ENCODE results near the gene TTC39B.

TTC39B gene

DNA sequence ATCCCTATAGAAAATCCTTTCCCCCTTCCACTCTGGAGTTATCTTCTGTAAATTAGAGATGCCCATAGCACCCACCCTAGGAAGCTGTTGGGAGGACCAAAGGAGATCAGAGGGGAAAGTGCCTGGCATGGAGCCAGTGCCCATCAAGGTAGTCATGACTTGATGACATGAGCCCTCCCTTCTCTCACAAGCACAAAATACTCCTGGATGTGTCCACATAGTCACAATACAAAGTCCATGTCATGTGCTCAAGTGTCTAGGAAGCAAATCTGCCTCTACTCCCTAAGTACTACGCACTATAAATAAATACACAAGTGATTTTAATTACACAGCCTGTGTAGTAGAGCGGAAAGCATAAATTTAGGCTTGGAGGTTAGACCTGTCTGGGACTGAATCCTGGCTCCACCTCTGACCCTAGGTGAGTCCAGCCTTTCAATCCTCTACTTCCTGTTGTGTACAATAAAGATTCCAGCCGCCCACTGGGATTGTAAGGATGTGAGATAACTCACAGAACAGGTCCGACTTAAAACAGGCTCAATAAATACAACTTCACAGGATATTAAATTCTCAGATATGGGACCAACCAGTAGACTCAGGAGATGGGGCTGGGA is 30.6 kb downstream of the TTC39B start:
- TF ChIP-seq, protein P1, sequence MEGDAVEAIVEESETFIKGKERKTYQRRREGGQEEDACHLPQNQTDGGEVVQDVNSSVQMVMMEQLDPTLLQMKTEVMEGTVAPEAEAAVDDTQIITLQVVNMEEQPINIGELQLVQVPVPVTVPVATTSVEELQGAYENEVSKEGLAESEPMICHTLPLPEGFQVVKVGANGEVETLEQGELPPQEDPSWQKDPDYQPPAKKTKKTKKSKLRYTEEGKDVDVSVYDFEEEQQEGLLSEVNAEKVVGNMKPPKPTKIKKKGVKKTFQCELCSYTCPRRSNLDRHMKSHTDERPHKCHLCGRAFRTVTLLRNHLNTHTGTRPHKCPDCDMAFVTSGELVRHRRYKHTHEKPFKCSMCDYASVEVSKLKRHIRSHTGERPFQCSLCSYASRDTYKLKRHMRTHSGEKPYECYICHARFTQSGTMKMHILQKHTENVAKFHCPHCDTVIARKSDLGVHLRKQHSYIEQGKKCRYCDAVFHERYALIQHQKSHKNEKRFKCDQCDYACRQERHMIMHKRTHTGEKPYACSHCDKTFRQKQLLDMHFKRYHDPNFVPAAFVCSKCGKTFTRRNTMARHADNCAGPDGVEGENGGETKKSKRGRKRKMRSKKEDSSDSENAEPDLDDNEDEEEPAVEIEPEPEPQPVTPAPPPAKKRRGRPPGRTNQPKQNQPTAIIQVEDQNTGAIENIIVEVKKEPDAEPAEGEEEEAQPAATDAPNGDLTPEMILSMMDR (IDR thresholded peaks at IDR 0.05; ENCODE audit: insufficient read depth, low read length, missing control alignments): no peak
- H3K4me3 ChIP-seq (ENCODE audit: low read depth, low read length): no peak overlapping the region
- DNase-seq (ENCODE audit: low read depth, low spot score): no peak
- POLR2A ChIA-PET: no interaction called here
- CTCF ChIA-PET: interaction anchor here (1.2 to 2.2 kb wide), 4 partner anchors 139 to 331 kb away, joined by 5 to 16 read pairs (median 8); no protein-coding TSS in a partner anchor

DNA sequence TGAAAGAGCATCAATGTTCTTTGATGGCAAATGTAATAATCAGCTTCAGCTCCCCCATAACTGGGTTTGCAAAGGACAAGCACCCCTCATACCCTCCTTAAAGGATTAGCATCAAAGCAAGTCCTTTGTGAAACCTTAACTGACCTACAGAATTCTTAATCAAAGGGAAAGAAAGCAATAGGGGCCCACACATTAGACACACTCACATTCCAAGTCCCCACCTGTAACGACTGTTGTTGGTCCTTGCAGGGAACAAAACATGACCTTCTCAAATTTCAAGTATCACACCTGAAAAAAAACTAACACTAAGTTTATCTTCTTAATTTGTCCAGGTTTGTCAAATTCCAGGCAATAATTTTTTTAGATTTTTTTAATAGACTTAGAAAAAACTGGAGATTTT is 32.6 kb downstream of the TTC39B start:
- TF ChIP-seq, protein P1 (IDR thresholded peaks at IDR 0.05; ENCODE audit: insufficient read depth, low read length, missing control alignments): no peak
- POLR2A ChIA-PET: no interaction called here
- H3K4me3 ChIP-seq (ENCODE audit: low read depth, low read length): no peak overlapping the region
- CTCF ChIA-PET: interaction anchor here (0.6 to 1.6 kb wide), 5 partner anchors 8 to 368 kb away, joined by 3 to 6 read pairs (median 4); no protein-coding TSS in a partner anchor
- DNase-seq (ENCODE audit: low read depth, low spot score): no peak

DNA sequence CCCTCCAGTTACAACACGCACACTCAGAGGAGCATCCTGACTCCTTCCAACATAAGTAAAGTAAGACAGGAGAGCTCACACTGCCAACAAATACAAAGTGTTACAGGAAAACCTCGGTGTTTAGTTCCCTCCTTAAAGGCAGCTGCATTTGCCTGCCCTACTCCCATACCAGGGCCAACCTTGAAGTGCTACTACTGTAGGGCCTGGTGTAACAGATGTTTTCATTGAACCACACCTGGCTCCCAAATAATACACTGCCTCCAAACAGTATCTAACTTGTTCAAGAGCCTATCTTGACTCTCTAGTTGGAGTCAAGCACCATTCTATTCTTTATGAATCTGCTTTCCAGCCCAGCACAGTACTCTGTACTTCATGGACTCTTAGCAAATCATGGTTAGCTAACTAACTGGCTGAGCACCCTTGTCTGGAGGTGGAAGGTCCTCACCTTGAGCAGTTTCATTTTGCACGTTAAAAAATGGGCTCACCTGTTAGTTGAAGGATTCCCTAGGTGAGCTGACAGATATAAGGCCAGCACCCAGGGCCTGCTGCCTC is 34.6 kb downstream of the TTC39B start:
- no peak for DNase-seq (ENCODE audit: low read depth, low spot score)
- H3K4me3 ChIP-seq (ENCODE audit: low read depth, low read length): no peak overlapping the region
- ChIA-PET POLR2A (no interaction called here), CTCF (no interaction called here)
- TF ChIP-seq, protein P1 (IDR thresholded peaks at IDR 0.05; ENCODE audit: insufficient read depth, low read length, missing control alignments): no peak

DNA sequence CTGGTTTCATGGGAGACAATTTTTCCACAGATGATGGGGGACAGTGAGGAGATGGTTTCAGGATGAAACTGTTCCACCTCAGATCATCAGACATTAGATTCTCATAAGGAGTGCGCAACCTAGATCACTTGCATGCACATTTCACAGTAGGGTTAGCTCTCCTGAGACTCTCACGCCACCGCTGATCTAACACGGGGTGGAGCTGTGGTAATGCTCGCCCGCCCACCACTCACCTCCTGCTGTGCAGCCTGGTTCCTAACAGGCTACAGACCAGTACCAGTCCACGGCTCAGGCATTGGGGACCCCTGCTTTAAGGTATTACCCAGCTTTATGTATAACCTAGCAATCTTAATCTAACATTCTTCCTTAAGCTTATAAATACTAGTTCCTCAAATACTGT is 35.6 kb downstream of the TTC39B start:
- CTCF ChIA-PET: interaction anchor here (1.0 to 1.5 kb wide), 2 partner anchors 13 to 145 kb away, joined by 3 to 4 read pairs; no protein-coding TSS in a partner anchor
- no peak overlapping the region for H3K4me3 ChIP-seq (ENCODE audit: low read depth, low read length)
- no peak for DNase-seq (ENCODE audit: low read depth, low spot score)
- TF ChIP-seq, protein P1 (IDR thresholded peaks at IDR 0.05; ENCODE audit: insufficient read depth, low read length, missing control alignments): no peak
- POLR2A ChIA-PET: no interaction called here

DNA sequence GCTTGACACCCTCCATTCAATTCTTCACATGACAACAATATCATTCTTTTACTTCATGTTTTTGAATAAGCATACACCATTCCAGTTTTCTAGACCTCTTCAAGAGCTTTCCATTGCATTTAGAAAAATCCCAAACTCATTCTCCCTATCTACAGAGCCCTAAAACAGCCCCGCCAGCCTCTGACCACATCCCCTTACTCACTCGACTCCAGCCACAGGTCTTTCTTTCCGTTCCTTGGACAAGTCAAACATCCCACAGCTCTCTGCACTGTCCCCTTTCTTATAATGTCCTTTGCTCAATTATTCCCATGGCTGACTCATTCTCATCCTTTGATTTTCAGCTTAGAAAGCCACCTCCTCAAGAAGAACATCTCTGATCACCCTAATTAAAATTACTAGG is 38.2 kb downstream of the TTC39B start:
- no peak overlapping the region for H3K4me3 ChIP-seq (ENCODE audit: low read depth, low read length)
- CTCF ChIA-PET: interaction anchor here (0.8 to 1.2 kb wide), 3 partner anchors 9 to 149 kb away, joined by 3 read pairs; no protein-coding TSS in a partner anchor
- no peak for DNase-seq (ENCODE audit: low read depth, low spot score)
- TF ChIP-seq, protein P1 (IDR thresholded peaks at IDR 0.05; ENCODE audit: insufficient read depth, low read length, missing control alignments): no peak
- POLR2A ChIA-PET: no interaction called here

DNA sequence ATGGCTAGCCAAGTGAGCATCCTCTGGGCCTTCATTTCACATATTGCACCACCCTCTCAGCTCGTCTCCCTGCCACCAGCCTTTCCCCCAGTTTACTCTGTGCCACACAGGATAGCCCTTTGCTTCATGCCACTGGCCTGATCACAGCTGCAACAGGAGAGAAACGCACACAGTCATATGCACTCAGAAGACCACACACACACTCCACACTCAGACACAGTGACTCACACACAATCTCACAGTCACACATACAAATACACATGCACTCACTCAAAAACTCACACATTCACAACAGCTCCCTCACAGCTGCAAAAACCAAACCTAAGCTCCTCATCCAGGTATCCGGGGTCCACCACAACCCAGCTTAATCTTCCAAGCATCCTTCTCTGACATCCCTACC is 38.7 kb downstream of the TTC39B start:
- ChIA-PET CTCF (interaction anchor here (0.8 to 1.2 kb wide), 3 partner anchors 10 to 150 kb away, joined by 3 read pairs; no protein-coding TSS in a partner anchor), POLR2A (no interaction called here)
- TF ChIP-seq, protein P1 (IDR thresholded peaks at IDR 0.05; ENCODE audit: insufficient read depth, low read length, missing control alignments): no peak
- DNase-seq (ENCODE audit: low read depth, low spot score): no peak
- no peak overlapping the region for H3K4me3 ChIP-seq (ENCODE audit: low read depth, low read length)
